A673 (cell line): ENCODE results near the gene CNPY1.

Experiments used
- EZH2 ChIP-seq: fragments of 200-600 bp; sonication (generic); IDR thresholded peaks from 2 replicates; pipeline ENCODE4 v1.6.1; 2017; ENCODE audit warnings: borderline replicate concordance, low read depth, mild to moderate bottlenecking, mixed read lengths, antibody characterized with exemption, low read length; ENCODE audit not compliant: poor library complexity, severe bottlenecking
- TF ChIP-seq, protein P1 (sequence below): fragments of 300-800, 200-600 bp; sonication (generic); conservative IDR thresholded peaks from 2 replicates; pipeline ENCODE4 v1.5.1; 2017; ENCODE audit warnings: low read depth, mild to moderate bottlenecking, antibody characterized with exemption, low read length, moderate library complexity, mixed read lengths

DNA sequence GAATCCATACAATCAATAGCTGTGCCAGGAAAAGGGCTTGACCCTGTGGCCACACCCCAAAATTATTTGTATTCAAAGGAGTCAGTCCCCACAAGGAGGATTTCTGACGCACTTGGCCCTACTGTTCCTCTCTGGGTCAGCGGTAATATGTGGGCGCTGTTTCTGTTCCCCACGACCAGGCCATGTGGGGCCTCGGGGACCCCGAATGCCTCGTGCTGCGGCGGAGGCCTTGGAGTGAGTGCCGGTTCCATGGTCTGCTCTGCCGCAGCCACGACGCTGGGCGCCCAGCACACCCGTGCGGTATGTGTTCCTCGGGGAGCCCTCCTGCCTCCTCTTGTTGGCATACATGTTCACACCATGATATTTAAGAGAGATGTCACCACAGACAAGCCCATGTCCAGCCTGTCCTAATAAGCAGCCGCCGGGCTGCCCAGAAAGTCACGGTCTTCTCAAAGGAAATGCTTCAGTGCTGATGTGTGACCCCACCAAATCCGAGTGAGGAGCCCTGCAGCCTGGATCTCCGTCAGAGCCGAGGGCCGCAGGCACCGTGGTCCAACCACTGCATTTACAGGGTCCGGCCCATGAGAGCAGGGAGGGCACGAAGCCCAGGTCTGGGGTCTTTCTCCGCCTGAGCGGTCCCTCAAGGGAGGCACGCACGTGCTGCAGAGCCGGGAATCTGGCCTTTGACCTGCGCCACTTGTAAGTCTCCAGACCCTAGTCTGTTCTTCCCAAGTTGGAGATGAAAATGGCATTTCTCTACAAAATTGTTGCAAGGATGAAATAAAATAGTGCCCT lies 52.4 kb downstream of the CNPY1 start:
- TF ChIP-seq, protein P1, sequence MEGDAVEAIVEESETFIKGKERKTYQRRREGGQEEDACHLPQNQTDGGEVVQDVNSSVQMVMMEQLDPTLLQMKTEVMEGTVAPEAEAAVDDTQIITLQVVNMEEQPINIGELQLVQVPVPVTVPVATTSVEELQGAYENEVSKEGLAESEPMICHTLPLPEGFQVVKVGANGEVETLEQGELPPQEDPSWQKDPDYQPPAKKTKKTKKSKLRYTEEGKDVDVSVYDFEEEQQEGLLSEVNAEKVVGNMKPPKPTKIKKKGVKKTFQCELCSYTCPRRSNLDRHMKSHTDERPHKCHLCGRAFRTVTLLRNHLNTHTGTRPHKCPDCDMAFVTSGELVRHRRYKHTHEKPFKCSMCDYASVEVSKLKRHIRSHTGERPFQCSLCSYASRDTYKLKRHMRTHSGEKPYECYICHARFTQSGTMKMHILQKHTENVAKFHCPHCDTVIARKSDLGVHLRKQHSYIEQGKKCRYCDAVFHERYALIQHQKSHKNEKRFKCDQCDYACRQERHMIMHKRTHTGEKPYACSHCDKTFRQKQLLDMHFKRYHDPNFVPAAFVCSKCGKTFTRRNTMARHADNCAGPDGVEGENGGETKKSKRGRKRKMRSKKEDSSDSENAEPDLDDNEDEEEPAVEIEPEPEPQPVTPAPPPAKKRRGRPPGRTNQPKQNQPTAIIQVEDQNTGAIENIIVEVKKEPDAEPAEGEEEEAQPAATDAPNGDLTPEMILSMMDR = no peak
- TF ChIP-seq EZH2 = no peak
